Liver (tissue), 9 donors: ENCODE results near the gene ATP2C2. TPM values are rescaled to one million over a fixed set of nuclear protein-coding genes. Genes with fewer than 3 reads are reported as not detected.

Source experiments
- DNase-seq: peaks from one replicate; pipeline ENCODE4 v3.0.0-alpha.2; 2017; ENCODE audit warnings: low spot score
- H3K27ac ChIP-seq, 2 donors: one replicate each; pipeline ENCODE4 v1.7.0; 2013; ENCODE audit warnings: inconsistent platforms in 2 of 2, low read length in 2 of 2, control low read depth in 1 of 2, low read depth in 1 of 2, mild to moderate bottlenecking in 1 of 2
- H3K27me3 ChIP-seq, 4 donors: one replicate each; pipeline versions ENCODE4 v1.6.1 to v1.7.0; 2013; ENCODE audit warnings: low read length in 3 of 4, inconsistent platforms in 1 of 4, mild to moderate bottlenecking in 1 of 4, moderate library complexity in 1 of 4; ENCODE audit not compliant: control insufficient read depth in 4 of 4, insufficient read depth in 4 of 4
- H3K36me3 ChIP-seq, 4 donors: one replicate each; pipeline versions ENCODE4 v1.6.1 to v1.7.0; 2013; ENCODE audit warnings: low read length in 3 of 4, mild to moderate bottlenecking in 3 of 4, low read depth in 1 of 4, moderate library complexity in 1 of 4; ENCODE audit not compliant: control insufficient read depth in 4 of 4, insufficient read depth in 3 of 4
- H3K4me1 ChIP-seq, 4 donors: one replicate each; pipeline versions ENCODE4 v1.6.1 to v1.7.0; 2013; ENCODE audit warnings: low read length in 3 of 4, mild to moderate bottlenecking in 3 of 4, moderate library complexity in 1 of 4; ENCODE audit not compliant: control insufficient read depth in 4 of 4, insufficient read depth in 4 of 4
- H3K4me3 ChIP-seq, 3 donors: one replicate each; pipeline versions ENCODE4 v1.6.1 to v1.7.0; 2013; ENCODE audit warnings: low read length in 3 of 3, control low read depth in 1 of 3, low read depth in 1 of 3, mild to moderate bottlenecking in 1 of 3
- H3K9ac ChIP-seq, 2 donors: one replicate each; pipeline ENCODE4 v1.7.0; 2013; ENCODE audit warnings: low read length in 2 of 2, mild to moderate bottlenecking in 2 of 2, moderate library complexity in 2 of 2, control low read depth in 1 of 2, low read depth in 1 of 2
- H3K9me3 ChIP-seq, 4 donors: one replicate each; pipeline versions ENCODE4 v1.6.1 to v1.7.0; 2013; ENCODE audit warnings: low read length in 3 of 4; ENCODE audit not compliant: control insufficient read depth in 4 of 4
- CTCF ChIP-seq: fragments of 150-350 bp; IDR thresholded peaks from 2 replicates; pipeline ENCODE4 v1.5.1; 2017; ENCODE audit warnings: improper control_type of control experiment, low read depth, low read length; ENCODE audit not compliant: missing input control
- EGR1 ChIP-seq, 2 donors: IDR thresholded peaks; 2 replicates each; pipeline ENCODE4 v1.6.1; 2016 to 2018; ENCODE audit warnings: antibody characterized with exemption in 2 of 2, low read depth in 2 of 2
- FOXA1 ChIP-seq: IDR thresholded peaks from 2 replicates; pipeline ENCODE4 v1.6.1; 2016; ENCODE audit warnings: antibody characterized with exemption
- FOXA2 ChIP-seq: IDR thresholded peaks from 2 replicates; pipeline ENCODE4 v1.6.1; 2016; ENCODE audit warnings: antibody characterized with exemption
- GABPA ChIP-seq, 2 donors: IDR thresholded peaks in 1 of 2; conservative IDR thresholded peaks in 1 of 2; 2 replicates each; pipeline ENCODE4 v1.6.1; 2016; ENCODE audit warnings: antibody characterized with exemption in 2 of 2, mild to moderate bottlenecking in 1 of 2, moderate library complexity in 1 of 2
- HNF4A ChIP-seq, 2 donors: conservative IDR thresholded peaks; 2 replicates each; pipeline ENCODE4 v1.6.1; 2016; ENCODE audit warnings: antibody characterized with exemption in 2 of 2, mild to moderate bottlenecking in 2 of 2
- HNF4G ChIP-seq: IDR thresholded peaks from 2 replicates; pipeline ENCODE4 v1.6.1; 2016; ENCODE audit warnings: antibody characterized with exemption
- JUND ChIP-seq, 2 donors: IDR thresholded peaks; 2 replicates each; pipeline ENCODE4 v1.6.1; 2016; ENCODE audit warnings: antibody characterized with exemption in 2 of 2
- NR2F2 ChIP-seq: IDR thresholded peaks from 2 replicates; pipeline ENCODE4 v1.6.1; 2016; ENCODE audit warnings: antibody characterized with exemption
- RAD21 ChIP-seq, 2 donors: IDR thresholded peaks; 2 replicates each; pipeline ENCODE4 v1.6.1; 2016; ENCODE audit warnings: antibody characterized with exemption in 2 of 2, mild to moderate bottlenecking in 2 of 2
- REST ChIP-seq: IDR thresholded peaks from 2 replicates; pipeline ENCODE4 v1.6.1; 2016; ENCODE audit warnings: antibody characterized with exemption, mild to moderate bottlenecking
- TAF1 ChIP-seq: conservative IDR thresholded peaks from 2 replicates; pipeline ENCODE4 v1.6.1; 2016; ENCODE audit warnings: antibody characterized with exemption, mild to moderate bottlenecking
- YY1 ChIP-seq: IDR thresholded peaks from 2 replicates; pipeline ENCODE4 v1.6.1; 2016; ENCODE audit warnings: antibody characterized with exemption, mild to moderate bottlenecking
- WGBS: extraction: QIAGEN DNeasy Blood & Tissue Kit; methylation state at CpG from one replicate; pipeline ENCODE4 v1.1.7; 2013; 5-methylcytosine and 5-hydroxymethylcytosine counted together
- polyA plus RNA-seq, 2 donors: library from polyadenylated mRNA; stranded (reverse) in 1 of 2; unstranded in 1 of 2; fragments of 200-250 nt in 1 of 2; fragments of >200 nt in 1 of 2; fragmentation: Nextera tagmentation in 1 of 2; extraction: Ambion mirVana in 1 of 2; gene quantifications; one replicate each; pipeline versions ENCODE4 v1.2.1 to v1.2.3, GENCODE V29; 2013 to 2015
- total RNA-seq, 2 donors: library from RNA; depleted of rRNA; stranded (reverse); fragments of >200 nt; gene quantifications; one replicate each; pipeline ENCODE4 v1.2.3, GENCODE V29; 2014
- TF ChIP-seq, protein P1 (sequence below): IDR thresholded peaks from 2 replicates; pipeline ENCODE4 v1.6.1; 2016; ENCODE audit warnings: antibody characterized with exemption
- TF ChIP-seq, protein P2 (sequence below): IDR thresholded peaks from 2 replicates; pipeline ENCODE4 v1.6.1; 2016; ENCODE audit warnings: antibody characterized with exemption
- donor health status: healthy.
- donor health status: healthy.
- donor health status: healthy.
- donor health status: healthy.
- donor health status: healthy.

The ATP2C2 gene
- total and polyA plus RNA-seq, 4 donors, result 0.05 to 0.33 (median 0.22) TPM

DNA sequence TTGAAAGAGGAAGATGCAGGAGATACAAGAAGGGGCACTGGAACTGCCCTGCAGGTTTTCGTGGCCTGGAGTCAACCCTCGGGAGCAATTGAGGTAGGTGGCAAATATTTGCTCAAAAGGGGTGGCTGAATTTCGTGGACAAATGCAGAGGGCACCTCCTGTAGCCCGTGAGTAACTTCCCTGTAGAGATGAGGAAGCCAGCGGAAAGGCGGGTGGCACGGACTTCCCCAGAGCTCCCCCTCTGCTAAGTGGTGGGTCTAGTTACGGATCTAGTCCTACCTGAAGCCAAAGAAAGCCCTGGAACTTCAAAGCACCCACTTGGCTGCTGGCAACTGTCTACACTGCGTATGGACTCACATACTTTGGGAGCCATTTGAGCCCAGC lies 1.0 kb upstream of the ATP2C2 start:
- DNase-seq, result no peak
- Histone ChIP-seq H3K27me3 (peaks cover 2 to 9% (median 3%) of the 10 kb centered on the region in 4 donors), H3K4me3 (no peak overlapping the region), H3K9me3 (no peaks in the 10 kb centered on the region), H3K27ac (no peak overlapping the region), H3K9ac (no peak overlapping the region), H3K36me3 (no peaks in the 10 kb centered on the region), H3K4me1 (peaks cover 0 to 6% (median under 1%) of the 10 kb centered on the region in 4 donors)
- 33% methylated on average over 9 of the region's 9 CpGs for WGBS
- TF ChIP-seq HNF4G (no peak), REST (no peak), JUND (IDR thresholded peaks at IDR 0.05) (no peak), EGR1 (IDR thresholded peaks at IDR 0.05; ENCODE audit: low read depth in 2 of 2) (no peak)
- TF ChIP-seq, protein P1, sequence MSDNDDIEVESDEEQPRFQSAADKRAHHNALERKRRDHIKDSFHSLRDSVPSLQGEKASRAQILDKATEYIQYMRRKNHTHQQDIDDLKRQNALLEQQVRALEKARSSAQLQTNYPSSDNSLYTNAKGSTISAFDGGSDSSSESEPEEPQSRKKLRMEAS, result no peak

DNA sequence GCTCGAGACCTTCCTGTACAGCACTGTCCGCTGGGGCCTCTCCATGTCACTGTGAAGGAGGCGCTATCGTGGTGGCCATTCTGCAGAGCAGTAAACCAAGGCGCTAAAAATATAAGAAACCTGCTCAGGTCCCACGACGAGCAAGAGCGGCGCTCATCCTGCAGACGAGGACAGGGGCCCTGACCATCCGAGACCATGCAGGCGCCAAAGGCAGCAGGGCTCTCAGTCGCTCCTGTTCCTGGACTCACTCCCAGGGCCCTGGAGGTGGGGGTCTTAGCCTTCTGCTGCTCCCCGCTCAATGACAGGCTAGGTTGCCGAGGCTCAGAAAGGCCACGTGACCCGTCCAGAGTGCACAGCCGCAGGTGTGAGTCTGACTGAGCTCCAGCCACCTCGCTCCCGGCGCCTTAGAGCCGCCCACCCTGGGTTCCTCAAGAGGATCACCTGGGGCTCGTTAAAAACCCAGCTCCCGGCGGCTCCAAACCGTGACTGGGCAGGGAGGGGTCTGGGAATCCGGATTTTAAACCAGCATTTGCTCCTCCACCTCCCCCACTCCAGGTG lies 509 bp upstream of the ATP2C2 start:
- Histone ChIP-seq H3K27ac (no peak overlapping the region), H3K27me3 (peaks cover 2 to 9% (median 3%) of the 10 kb centered on the region in 4 donors), H3K9ac (no peak overlapping the region), H3K9me3 (no peaks in the 10 kb centered on the region), H3K4me1 (peaks cover 0 to 6% (median under 1%) of the 10 kb centered on the region in 4 donors), H3K36me3 (no peaks in the 10 kb centered on the region), H3K4me3 (no peak overlapping the region)
- TF ChIP-seq FOXA1 (no peak), EGR1 (IDR thresholded peaks at IDR 0.05; ENCODE audit: low read depth in 2 of 2) (no peak)
- TF ChIP-seq, protein P2, sequence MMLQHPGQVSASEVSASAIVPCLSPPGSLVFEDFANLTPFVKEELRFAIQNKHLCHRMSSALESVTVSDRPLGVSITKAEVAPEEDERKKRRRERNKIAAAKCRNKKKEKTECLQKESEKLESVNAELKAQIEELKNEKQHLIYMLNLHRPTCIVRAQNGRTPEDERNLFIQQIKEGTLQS, result no peak
- WGBS, result 22% methylated on average over 27 of the region's 27 CpGs
- no peak for DNase-seq

DNA sequence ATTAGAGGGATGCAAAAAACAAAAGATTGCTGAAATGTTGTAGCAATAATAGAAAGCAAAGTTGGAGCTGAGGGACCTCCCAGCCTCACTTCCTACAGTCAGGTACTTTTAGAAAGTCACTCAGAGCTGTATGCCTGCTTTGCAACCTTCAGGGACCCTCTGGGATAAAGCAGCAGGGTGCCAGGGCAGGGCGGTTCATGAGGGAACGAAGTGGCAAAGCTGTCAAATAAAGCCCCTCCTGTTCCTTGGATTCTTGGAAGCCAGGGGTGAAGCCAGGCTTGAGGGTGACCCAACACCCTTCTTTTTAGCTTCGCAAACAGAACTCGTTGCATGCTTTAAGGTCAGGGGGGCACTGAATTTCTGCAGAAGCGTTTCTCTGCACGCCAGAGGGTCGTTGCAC lies 767 bp downstream of the ATP2C2 start:
- no peak for DNase-seq
- Histone ChIP-seq H3K27ac (no peak overlapping the region), H3K36me3 (no peaks in the 10 kb centered on the region), H3K4me1 (peaks cover 0 to 6% (median under 1%) of the 10 kb centered on the region in 4 donors), H3K9me3 (no peaks in the 10 kb centered on the region), H3K27me3 (peaks cover 2 to 9% (median 3%) of the 10 kb centered on the region in 4 donors), H3K4me3 (no peak overlapping the region), H3K9ac (no peak overlapping the region)
- WGBS, result 49% methylated on average over 7 of the region's 7 CpGs
- no peak for TF ChIP-seq FOXA1
- TF ChIP-seq HNF4A (conservative IDR thresholded peaks at IDR 0.05), result no peak
- TF ChIP-seq, protein P1, result no peak
- TF ChIP-seq EGR1 (IDR thresholded peaks at IDR 0.05; ENCODE audit: low read depth in 2 of 2), result no peak
- no peak for TF ChIP-seq REST
- TF ChIP-seq YY1, result no peak
- no peak for TF ChIP-seq FOXA2
- no peak for TF ChIP-seq HNF4G
- no peak for TF ChIP-seq RAD21 (IDR thresholded peaks at IDR 0.05)
- no peak for TF ChIP-seq TAF1
- TF ChIP-seq GABPA (IDR thresholded peaks at IDR 0.05 in 1 of 2, conservative IDR thresholded peaks at IDR 0.05 in 1 of 2), result no peak
- no peak for TF ChIP-seq NR2F2
- TF ChIP-seq, protein P2, result no peak
- no peak for TF ChIP-seq CTCF
